ENCODE results near the gene KRI1.
A peak's percentile ranks its signal among the peaks of the same experiment; 100 is the strongest.
"Not testable (repeated sequence)": the region's sequence is repeated elsewhere in the genome, so short reads cannot be mapped to it uniquely, and the experiment has no call there.

Gene KRI1

DNA sequence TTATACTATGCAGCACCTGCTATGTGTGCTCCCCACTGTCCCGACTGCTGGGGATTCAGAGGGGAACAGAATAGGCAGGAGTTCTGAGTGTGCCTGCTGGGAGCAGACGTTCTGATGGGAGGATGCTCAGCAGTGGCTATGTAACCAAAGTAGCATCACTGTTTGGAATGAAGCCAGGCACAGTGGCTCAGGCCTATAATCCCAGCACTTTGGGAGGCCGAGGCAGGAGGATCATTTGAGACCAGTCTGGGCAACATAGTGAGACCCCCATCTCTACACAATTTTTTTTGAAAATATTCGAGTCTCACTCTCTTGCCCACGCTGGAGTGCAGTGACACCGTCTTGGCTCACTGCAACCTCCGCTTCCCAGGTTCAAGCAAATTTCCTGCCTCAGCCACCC is 16.1 kb downstream of the KRI1 start:
- Histone ChIP-seq H3K4me1 (ENCODE audit: insufficient read depth, insufficient read length) (peaks cover 10% of the 10 kb centered on the region), H3K9ac (ENCODE audit: insufficient read length, low read depth) (no peak overlapping the region), H3K36me3 (ENCODE audit: insufficient read depth, insufficient read length, low read length) (peaks cover 74% of the 10 kb centered on the region), H3K27me3 (ENCODE audit: insufficient read depth, insufficient read length) (no peaks in the 10 kb centered on the region), H3K9me3 (ENCODE audit: insufficient read depth, low read length) (no peaks in the 10 kb centered on the region), H3K4me3 (ENCODE audit: insufficient read length, low read depth) (no peak overlapping the region)
- no peak for DNase-seq (ENCODE audit: low read depth, low spot score)
- no peak for TF ChIP-seq SUZ12 (IDR thresholded peaks at IDR 0.05; ENCODE audit: extremely low read depth, insufficient read depth, insufficient read length)

DNA sequence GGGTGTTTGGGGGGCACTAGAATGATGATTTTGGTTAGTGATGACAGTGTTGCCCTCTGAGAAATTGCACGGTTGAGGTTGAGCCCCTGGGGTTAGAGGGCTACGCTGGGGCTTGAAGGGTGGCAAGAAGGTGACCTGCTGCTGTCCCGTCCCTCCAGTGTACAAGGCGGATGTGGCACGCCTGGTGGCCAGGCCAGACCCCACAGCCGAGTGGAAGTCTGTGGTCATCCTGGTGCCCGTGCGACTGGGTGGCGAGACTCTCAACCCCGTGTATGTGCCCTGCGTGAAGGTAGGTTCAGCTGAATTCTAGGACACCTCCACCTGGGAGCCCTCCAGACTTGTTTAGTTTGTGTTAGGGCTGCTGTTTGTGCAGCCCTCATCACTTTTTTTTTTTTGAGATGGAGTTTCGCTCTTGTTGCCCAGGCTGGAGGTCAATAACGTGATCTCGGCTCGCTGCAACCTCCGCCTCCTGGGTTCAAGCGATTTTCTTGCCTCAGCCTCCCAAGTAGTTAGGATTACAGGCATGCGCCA is 17.0 kb downstream of the KRI1 start:
- H3K9ac ChIP-seq (ENCODE audit: insufficient read length, low read depth): no peak overlapping the region
- TF ChIP-seq YY1 (IDR thresholded peaks at IDR 0.05; ENCODE audit: insufficient read depth, insufficient read length) (no peak), ZNF274 (IDR thresholded peaks at IDR 0.05; ENCODE audit: low read depth, low read length) (no peak), SUZ12 (IDR thresholded peaks at IDR 0.05; ENCODE audit: extremely low read depth, insufficient read depth, insufficient read length) (no peak)
- no peaks in the 10 kb centered on the region for H3K9me3 ChIP-seq (ENCODE audit: insufficient read depth, low read length)
- no peak for DNase-seq (ENCODE audit: low read depth, low spot score)
- no peaks in the 10 kb centered on the region for H3K27me3 ChIP-seq (ENCODE audit: insufficient read depth, insufficient read length)
- H3K36me3 ChIP-seq (ENCODE audit: insufficient read depth, insufficient read length, low read length): peaks cover 65% of the 10 kb centered on the region
- H3K4me1 ChIP-seq (ENCODE audit: insufficient read depth, insufficient read length): peaks cover 13% of the 10 kb centered on the region
- no peak overlapping the region for H3K4me3 ChIP-seq (ENCODE audit: insufficient read length, low read depth)

DNA sequence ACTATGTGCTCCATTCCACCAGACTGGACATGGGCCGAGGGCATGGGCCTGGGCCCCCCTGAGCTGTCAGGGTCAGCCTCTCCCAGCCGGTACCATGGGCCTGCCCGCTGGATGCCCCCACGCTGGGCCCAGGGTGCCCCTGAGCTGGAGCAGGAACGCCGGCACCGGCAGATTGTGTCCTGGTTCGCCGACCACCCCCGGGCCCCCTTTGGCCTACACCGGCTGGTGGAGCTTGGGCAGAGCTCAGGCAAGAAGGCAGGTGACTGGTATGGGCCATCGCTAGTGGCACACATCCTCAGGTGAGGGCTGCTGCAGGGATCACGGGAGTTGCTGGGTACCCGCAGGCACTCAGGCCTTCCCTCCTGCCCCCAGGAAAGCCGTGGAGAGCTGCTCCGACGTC is 19.0 kb downstream of the KRI1 start:
- peaks cover 10% of the 10 kb centered on the region for H3K4me1 ChIP-seq (ENCODE audit: insufficient read depth, insufficient read length)
- TF ChIP-seq YY1 (IDR thresholded peaks at IDR 0.05; ENCODE audit: insufficient read depth, insufficient read length) (no peak), ZNF274 (IDR thresholded peaks at IDR 0.05; ENCODE audit: low read depth, low read length) (no peak), SUZ12 (IDR thresholded peaks at IDR 0.05; ENCODE audit: extremely low read depth, insufficient read depth, insufficient read length) (no peak)
- no peaks in the 10 kb centered on the region for H3K9me3 ChIP-seq (ENCODE audit: insufficient read depth, low read length)
- no peak overlapping the region for H3K9ac ChIP-seq (ENCODE audit: insufficient read length, low read depth)
- peaks cover 45% of the 10 kb centered on the region for H3K36me3 ChIP-seq (ENCODE audit: insufficient read depth, insufficient read length, low read length)
- no peaks in the 10 kb centered on the region for H3K27me3 ChIP-seq (ENCODE audit: insufficient read depth, insufficient read length)
- DNase-seq (ENCODE audit: low read depth, low spot score): no peak
- no peak overlapping the region for H3K4me3 ChIP-seq (ENCODE audit: insufficient read length, low read depth)

DNA sequence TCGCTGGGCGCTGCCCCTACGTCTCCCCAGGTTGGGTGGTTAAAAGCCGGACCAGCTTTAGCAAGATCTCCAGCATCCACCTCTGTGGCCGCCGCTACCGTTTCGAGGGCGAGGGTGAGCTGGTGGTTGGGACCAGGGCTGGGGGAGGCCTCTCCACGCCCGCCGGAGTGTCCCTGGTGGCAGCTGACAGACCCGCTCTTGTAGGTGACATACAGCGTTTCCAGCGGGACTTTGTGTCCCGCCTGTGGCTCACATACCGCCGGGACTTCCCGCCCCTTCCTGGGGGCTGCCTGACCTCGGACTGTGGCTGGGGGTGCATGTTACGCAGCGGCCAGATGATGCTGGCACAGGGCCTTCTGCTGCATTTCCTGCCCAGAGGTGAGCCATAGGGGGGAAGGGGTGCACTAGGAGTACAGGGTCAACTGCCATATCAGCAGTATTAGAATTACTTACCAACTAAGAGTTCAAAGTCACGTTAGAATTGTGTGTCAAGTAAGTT is 21.0 kb downstream of the KRI1 start:
- DNase-seq (ENCODE audit: low read depth, low spot score): no peak
- peak overlapping the region; percentile 95 for H3K9ac ChIP-seq (ENCODE audit: insufficient read length, low read depth)
- H3K4me1 ChIP-seq (ENCODE audit: insufficient read depth, insufficient read length): peaks cover 10% of the 10 kb centered on the region

DNA sequence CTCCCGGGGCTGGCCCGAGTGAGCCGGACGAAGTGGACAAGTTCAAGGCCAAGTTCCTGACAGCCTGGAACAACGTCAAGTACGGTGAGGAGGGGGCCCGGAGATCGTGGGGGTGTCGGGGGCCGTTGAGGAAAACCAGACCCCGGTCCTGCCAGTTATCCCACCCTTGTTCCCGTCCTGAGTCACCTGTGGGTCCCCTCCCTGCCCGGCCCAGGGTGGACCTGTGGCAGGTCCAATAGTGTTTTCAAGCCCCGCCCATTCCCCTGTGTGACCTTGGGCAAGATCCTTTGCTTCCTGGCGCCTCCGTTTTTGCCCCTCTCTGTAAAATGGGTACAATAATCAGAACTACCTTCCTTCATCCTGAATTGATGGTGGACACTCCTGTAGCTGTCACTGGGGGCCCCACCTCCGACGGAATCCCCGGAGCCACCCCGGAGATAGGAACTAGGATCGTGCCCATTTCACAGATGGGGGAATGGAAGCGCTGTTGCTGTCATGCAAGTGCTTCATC is 21.5 kb downstream of the KRI1 start:
- H3K9me3 ChIP-seq (ENCODE audit: insufficient read depth, low read length): no peaks in the 10 kb centered on the region
- H3K27me3 ChIP-seq (ENCODE audit: insufficient read depth, insufficient read length): no peaks in the 10 kb centered on the region
- peaks cover 33% of the 10 kb centered on the region for H3K36me3 ChIP-seq (ENCODE audit: insufficient read depth, insufficient read length, low read length)
- TF ChIP-seq SUZ12 (IDR thresholded peaks at IDR 0.05; ENCODE audit: extremely low read depth, insufficient read depth, insufficient read length) (no peak), YY1 (IDR thresholded peaks at IDR 0.05; ENCODE audit: insufficient read depth, insufficient read length) (no peak), ZNF274 (IDR thresholded peaks at IDR 0.05; ENCODE audit: low read depth, low read length) (no peak)
- peak overlapping the region; percentile 78 for H3K4me3 ChIP-seq (ENCODE audit: insufficient read length, low read depth)
- peaks cover 10% of the 10 kb centered on the region for H3K4me1 ChIP-seq (ENCODE audit: insufficient read depth, insufficient read length)
- H3K9ac ChIP-seq (ENCODE audit: insufficient read length, low read depth): peak overlapping the region; percentile 95
- no peak for DNase-seq (ENCODE audit: low read depth, low spot score)

More for the DNA sequence above, 21.0 kb downstream of the KRI1 start:
- TF ChIP-seq YY1 (IDR thresholded peaks at IDR 0.05; ENCODE audit: insufficient read depth, insufficient read length) (no peak), SUZ12 (IDR thresholded peaks at IDR 0.05; ENCODE audit: extremely low read depth, insufficient read depth, insufficient read length) (no peak), ZNF274 (IDR thresholded peaks at IDR 0.05; ENCODE audit: low read depth, low read length) (no peak)
- H3K4me3 ChIP-seq (ENCODE audit: insufficient read length, low read depth): peak overlapping the region; percentile 78
- H3K36me3 ChIP-seq (ENCODE audit: insufficient read depth, insufficient read length, low read length): peaks cover 36% of the 10 kb centered on the region
- H3K27me3 ChIP-seq (ENCODE audit: insufficient read depth, insufficient read length): no peaks in the 10 kb centered on the region
- H3K9me3 ChIP-seq (ENCODE audit: insufficient read depth, low read length): no peaks in the 10 kb centered on the region

- H3K9ac ChIP-seq (ENCODE audit: insufficient read length, low read depth): peak within 1 kb of the TSS; percentile 95
- H3K36me3 ChIP-seq (ENCODE audit: insufficient read depth, insufficient read length, low read length): peaks cover 26% of the 10 kb centered on the region
- TF ChIP-seq YY1 (IDR thresholded peaks at IDR 0.05; ENCODE audit: insufficient read depth, insufficient read length): peak; percentile 59
- no peak for TF ChIP-seq SUZ12 (IDR thresholded peaks at IDR 0.05; ENCODE audit: extremely low read depth, insufficient read depth, insufficient read length)
- no peak for TF ChIP-seq ZNF274 (IDR thresholded peaks at IDR 0.05; ENCODE audit: low read depth, low read length)
- peak; percentile 65 for DNase-seq (ENCODE audit: low read depth, low spot score)
- H3K9me3 ChIP-seq (ENCODE audit: insufficient read depth, low read length): no peaks in the 10 kb centered on the region
- peaks cover 10% of the 10 kb centered on the region for H3K4me1 ChIP-seq (ENCODE audit: insufficient read depth, insufficient read length)
- peak within 1 kb of the TSS; percentile 78 for H3K4me3 ChIP-seq (ENCODE audit: insufficient read length, low read depth)
- H3K27me3 ChIP-seq (ENCODE audit: insufficient read depth, insufficient read length): no peaks in the 10 kb centered on the region
These were observed 22.2 kb downstream of the KRI1 start, which contains the start of gene ATG4D for GRCh38 chr19:10543420-10544241. Gene ATG4D (plus strand): TSS chr19:10543904. CDS start chr19:10544091, 187 bp downstream.

- peak overlapping the region; percentile 78 for H3K4me3 ChIP-seq (ENCODE audit: insufficient read length, low read depth)
- TF ChIP-seq SUZ12 (IDR thresholded peaks at IDR 0.05; ENCODE audit: extremely low read depth, insufficient read depth, insufficient read length) (no peak), YY1 (IDR thresholded peaks at IDR 0.05; ENCODE audit: insufficient read depth, insufficient read length) (no peak)
- H3K9me3 ChIP-seq (ENCODE audit: insufficient read depth, low read length): no peaks in the 10 kb centered on the region
- H3K36me3 ChIP-seq (ENCODE audit: insufficient read depth, insufficient read length, low read length): peaks cover 21% of the 10 kb centered on the region
- DNase-seq (ENCODE audit: low read depth, low spot score): no peak
- H3K4me1 ChIP-seq (ENCODE audit: insufficient read depth, insufficient read length): peaks cover 10% of the 10 kb centered on the region
- H3K27me3 ChIP-seq (ENCODE audit: insufficient read depth, insufficient read length): no peaks in the 10 kb centered on the region
- peak overlapping the region; percentile 42 for H3K9ac ChIP-seq (ENCODE audit: insufficient read length, low read depth)
These were observed 22.8 kb downstream of the KRI1 start for GRCh38 chr19:10543059-10543419.

- not testable (repeated sequence) for H3K9ac ChIP-seq (ENCODE audit: insufficient read length, low read depth); H3K4me1 ChIP-seq (ENCODE audit: insufficient read depth, insufficient read length); H3K27me3 ChIP-seq (ENCODE audit: insufficient read depth, insufficient read length); H3K4me3 ChIP-seq (ENCODE audit: insufficient read length, low read depth); DNase-seq (ENCODE audit: low read depth, low spot score); H3K36me3 ChIP-seq (ENCODE audit: insufficient read depth, insufficient read length, low read length); H3K9me3 ChIP-seq (ENCODE audit: insufficient read depth, low read length)
These were observed 26.8 kb downstream of the KRI1 start for GRCh38 chr19:10539016-10539415.
